Activated gamma-delta T cell treated with Interleukin-2 at 50 U/mL for 16 hours (primary cell): ENCODE data around the gene DDX11.
A peak's percentile ranks its signal among the peaks of the same experiment; 100 is the strongest.
"Not testable (repeated sequence)": the region's sequence is repeated elsewhere in the genome, so short reads cannot be mapped to it uniquely, and the experiment has no call there.

ENCODE experiments used
- DNase-seq: peaks from one replicate; pipeline ENCODE4 v3.0.0-alpha.2; 2020

DDX11 gene

GRCh38 chr12:31100503-31101208 lies 27.0 kb downstream of the DDX11 start:
- not testable (repeated sequence) for DNase-seq

GRCh38 chr12:31102125-31102524 lies 28.5 kb downstream of the DDX11 start:
- DNase-seq = not testable (repeated sequence)

GRCh38 chr12:31102596-31102995 lies 28.9 kb downstream of the DDX11 start:
- DNase-seq = not testable (repeated sequence)

GRCh38 chr12:31103561-31103975 lies 29.9 kb downstream of the DDX11 start:
- DNase-seq = not testable (repeated sequence)

- DNase-seq = not testable (repeated sequence)
Observed at GRCh38 chr12:31104220-31104619, 30.6 kb downstream of the DDX11 start.

GRCh38 chr12:31104773-31105172 lies 31.1 kb downstream of the DDX11 start:
- DNase-seq = not testable (repeated sequence)

GRCh38 chr12:31105668-31106067 lies 32.0 kb downstream of the DDX11 start:
- DNase-seq = no peak

GRCh38 chr12:31106101-31106803 lies 32.6 kb downstream of the DDX11 start:
- no peak for DNase-seq

GRCh38 chr12:31109773-31110172 lies 36.1 kb downstream of the DDX11 start:
- DNase-seq = not testable (repeated sequence)

- not testable (repeated sequence) for DNase-seq
Observed at GRCh38 chr12:31110263-31110662, 36.6 kb downstream of the DDX11 start.

GRCh38 chr12:31115092-31115601 lies 41.5 kb downstream of the DDX11 start:
- DNase-seq = not testable (repeated sequence)

- DNase-seq = not testable (repeated sequence)
Observed at GRCh38 chr12:31116846-31117202, 43.2 kb downstream of the DDX11 start.

GRCh38 chr12:31117203-31118011 lies 43.7 kb downstream of the DDX11 start:
- peak; percentile 60 for DNase-seq

- DNase-seq = peak; percentile 42
Observed at GRCh38 chr12:31118347-31119191, 44.9 kb downstream of the DDX11 start.

- no peak for DNase-seq
Observed at GRCh38 chr12:31119192-31119802, 45.6 kb downstream of the DDX11 start.

GRCh38 chr12:31119803-31120211 lies 46.1 kb downstream of the DDX11 start:
- DNase-seq = no peak

GRCh38 chr12:31120392-31121008 lies 46.8 kb downstream of the DDX11 start:
- DNase-seq = no peak

- not testable (repeated sequence) for DNase-seq
Observed at GRCh38 chr12:31121022-31121728, 47.5 kb downstream of the DDX11 start.

GRCh38 chr12:31122481-31122880 lies 48.8 kb downstream of the DDX11 start:
- DNase-seq = no peak

- not testable (repeated sequence) for DNase-seq
Observed at GRCh38 chr12:31124158-31124557, 50.5 kb downstream of the DDX11 start.

GRCh38 chr12:31125171-31125570 lies 51.5 kb downstream of the DDX11 start:
- not testable (repeated sequence) for DNase-seq
